ENCODE data around the gene PLCL1.

The PLCL1 gene

DNA sequence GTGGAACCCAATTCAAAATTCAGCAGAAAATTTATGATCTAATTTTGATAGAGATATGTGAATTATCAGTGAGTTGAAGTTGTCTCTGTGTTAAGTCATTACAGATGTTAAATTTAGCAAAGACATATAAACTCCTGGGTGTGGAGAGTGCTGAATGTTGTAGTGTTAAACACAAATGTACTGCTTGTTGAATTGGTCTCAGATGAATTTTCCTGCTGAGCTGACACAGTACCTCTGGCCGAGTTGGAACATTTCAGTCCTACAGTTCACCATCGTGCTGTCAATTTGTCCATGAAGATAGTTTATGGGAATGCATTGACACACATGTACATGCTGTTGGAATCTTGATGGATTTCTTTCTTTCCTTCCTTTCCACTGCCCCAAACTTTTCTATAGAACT lies 255.9 kb downstream of the PLCL1 start:
- Histone ChIP-seq H3F3A (ENCODE audit: insufficient read depth, low read length) (no peaks in the 10 kb centered on the region), H3K9ac (ENCODE audit: low read length) (no peak overlapping the region), H3K9me2 (replicated peaks; ENCODE audit: insufficient read depth, low read length) (no peaks in the 10 kb centered on the region), H3K27ac (ENCODE audit: low read length) (no peak overlapping the region), H3K27me3 (replicated peaks; ENCODE audit: insufficient read depth, low read length) (no peaks in the 10 kb centered on the region), H3K36me3 (replicated peaks; ENCODE audit: insufficient read depth, low read length) (no peaks in the 10 kb centered on the region), H3K4me3 (ENCODE audit: low read length) (no peak overlapping the region), H3K4me1 (ENCODE audit: low read length) (no peaks in the 10 kb centered on the region), H2AFZ (ENCODE audit: low read length) (no peak overlapping the region), H3K9me3 (replicated peaks; ENCODE audit: insufficient read depth, low read length) (no peaks in the 10 kb centered on the region), H3K79me2 (ENCODE audit: low read length) (no peaks in the 10 kb centered on the region), H3K4me2 (ENCODE audit: low read depth, low read length) (no peak overlapping the region), H4K20me1 (ENCODE audit: insufficient read depth, low read length) (no peaks in the 10 kb centered on the region)
- no peak for DNase-seq
- TF ChIP-seq, protein P1, sequence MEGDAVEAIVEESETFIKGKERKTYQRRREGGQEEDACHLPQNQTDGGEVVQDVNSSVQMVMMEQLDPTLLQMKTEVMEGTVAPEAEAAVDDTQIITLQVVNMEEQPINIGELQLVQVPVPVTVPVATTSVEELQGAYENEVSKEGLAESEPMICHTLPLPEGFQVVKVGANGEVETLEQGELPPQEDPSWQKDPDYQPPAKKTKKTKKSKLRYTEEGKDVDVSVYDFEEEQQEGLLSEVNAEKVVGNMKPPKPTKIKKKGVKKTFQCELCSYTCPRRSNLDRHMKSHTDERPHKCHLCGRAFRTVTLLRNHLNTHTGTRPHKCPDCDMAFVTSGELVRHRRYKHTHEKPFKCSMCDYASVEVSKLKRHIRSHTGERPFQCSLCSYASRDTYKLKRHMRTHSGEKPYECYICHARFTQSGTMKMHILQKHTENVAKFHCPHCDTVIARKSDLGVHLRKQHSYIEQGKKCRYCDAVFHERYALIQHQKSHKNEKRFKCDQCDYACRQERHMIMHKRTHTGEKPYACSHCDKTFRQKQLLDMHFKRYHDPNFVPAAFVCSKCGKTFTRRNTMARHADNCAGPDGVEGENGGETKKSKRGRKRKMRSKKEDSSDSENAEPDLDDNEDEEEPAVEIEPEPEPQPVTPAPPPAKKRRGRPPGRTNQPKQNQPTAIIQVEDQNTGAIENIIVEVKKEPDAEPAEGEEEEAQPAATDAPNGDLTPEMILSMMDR (IDR thresholded peaks at IDR 0.05; ENCODE audit: low read length) = no peak
- TF ChIP-seq EZH2phosphoT487 (IDR thresholded peaks at IDR 0.05; ENCODE audit: low read length) (no peak), EZH2 (optimal IDR thresholded peaks at IDR 0.05; ENCODE audit: low read depth, low read length) (no peak)

DNA sequence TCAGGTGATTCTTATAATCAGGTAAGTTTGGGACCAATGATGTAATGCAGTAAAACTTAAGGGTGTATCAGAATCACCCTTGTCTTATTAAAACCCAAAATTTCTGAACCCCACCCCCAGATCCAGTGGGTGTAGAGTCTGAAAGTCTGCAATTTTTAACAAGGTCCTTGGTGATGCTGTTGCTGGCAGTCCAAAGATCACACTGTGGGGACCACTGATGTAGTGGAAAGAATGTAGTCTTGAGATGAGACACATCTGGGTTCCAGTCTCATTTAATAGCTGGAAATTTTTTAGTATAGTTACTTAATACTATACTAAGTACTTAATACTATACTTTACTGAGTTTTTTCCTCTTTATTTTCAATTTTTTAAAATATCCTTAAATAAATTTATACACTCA lies 258.4 kb downstream of the PLCL1 start:
- Histone ChIP-seq H3F3A (ENCODE audit: insufficient read depth, low read length) (no peaks in the 10 kb centered on the region), H3K4me3 (ENCODE audit: low read length) (no peak overlapping the region), H3K9me3 (replicated peaks; ENCODE audit: insufficient read depth, low read length) (no peaks in the 10 kb centered on the region), H3K36me3 (replicated peaks; ENCODE audit: insufficient read depth, low read length) (no peaks in the 10 kb centered on the region), H3K9ac (ENCODE audit: low read length) (no peak overlapping the region), H3K79me2 (ENCODE audit: low read length) (no peaks in the 10 kb centered on the region), H3K27ac (ENCODE audit: low read length) (no peak overlapping the region), H3K27me3 (replicated peaks; ENCODE audit: insufficient read depth, low read length) (no peaks in the 10 kb centered on the region), H2AFZ (ENCODE audit: low read length) (no peak overlapping the region), H3K4me2 (ENCODE audit: low read depth, low read length) (no peak overlapping the region), H3K4me1 (ENCODE audit: low read length) (no peaks in the 10 kb centered on the region), H4K20me1 (ENCODE audit: insufficient read depth, low read length) (no peaks in the 10 kb centered on the region), H3K9me2 (replicated peaks; ENCODE audit: insufficient read depth, low read length) (no peaks in the 10 kb centered on the region)
- TF ChIP-seq EZH2 (optimal IDR thresholded peaks at IDR 0.05; ENCODE audit: low read depth, low read length) (no peak), EZH2phosphoT487 (IDR thresholded peaks at IDR 0.05; ENCODE audit: low read length) (no peak)
- TF ChIP-seq, protein P1 (IDR thresholded peaks at IDR 0.05; ENCODE audit: low read length) = no peak
- DNase-seq = no peak

DNA sequence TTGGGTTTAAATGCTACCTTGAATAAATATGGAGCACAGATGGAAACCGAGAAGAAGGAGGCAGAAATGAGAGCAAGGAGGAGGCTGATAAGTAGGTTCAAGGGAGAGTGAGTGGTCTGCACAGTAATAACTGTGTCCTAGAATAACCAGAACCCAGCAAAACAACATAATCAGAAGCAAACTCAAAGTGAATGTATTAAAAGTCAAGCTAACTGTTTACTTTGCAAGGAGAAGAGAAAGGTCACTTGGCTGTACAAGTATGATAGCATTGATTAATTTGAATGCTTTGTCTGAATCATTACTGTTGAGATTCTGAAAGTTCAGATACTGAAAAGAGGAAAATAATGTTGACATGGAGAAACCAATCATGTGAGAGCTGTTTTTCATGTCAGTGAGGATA lies 258.8 kb downstream of the PLCL1 start:
- Histone ChIP-seq H3F3A (ENCODE audit: insufficient read depth, low read length) (no peaks in the 10 kb centered on the region), H3K4me1 (ENCODE audit: low read length) (no peaks in the 10 kb centered on the region), H3K27me3 (replicated peaks; ENCODE audit: insufficient read depth, low read length) (no peaks in the 10 kb centered on the region), H3K27ac (ENCODE audit: low read length) (no peak overlapping the region), H3K36me3 (replicated peaks; ENCODE audit: insufficient read depth, low read length) (no peaks in the 10 kb centered on the region), H3K4me3 (ENCODE audit: low read length) (no peak overlapping the region), H3K9me2 (replicated peaks; ENCODE audit: insufficient read depth, low read length) (no peaks in the 10 kb centered on the region), H3K9me3 (replicated peaks; ENCODE audit: insufficient read depth, low read length) (no peaks in the 10 kb centered on the region), H3K4me2 (ENCODE audit: low read depth, low read length) (no peak overlapping the region), H2AFZ (ENCODE audit: low read length) (no peak overlapping the region), H3K9ac (ENCODE audit: low read length) (no peak overlapping the region), H3K79me2 (ENCODE audit: low read length) (no peaks in the 10 kb centered on the region), H4K20me1 (ENCODE audit: insufficient read depth, low read length) (no peaks in the 10 kb centered on the region)
- DNase-seq = no peak
- TF ChIP-seq EZH2 (optimal IDR thresholded peaks at IDR 0.05; ENCODE audit: low read depth, low read length) (no peak), EZH2phosphoT487 (IDR thresholded peaks at IDR 0.05; ENCODE audit: low read length) (no peak)
- TF ChIP-seq, protein P1 (IDR thresholded peaks at IDR 0.05; ENCODE audit: low read length) = no peak
